Left renal pelvis (tissue), 4 donors: ENCODE measurements around the gene THSD7A. TPM values are rescaled to one million over a fixed set of nuclear protein-coding genes. Genes with fewer than 3 reads are reported as not detected.

Experiments
- DNase-seq, 4 donors: peaks; one replicate each; pipeline ENCODE4 v3.0.0-alpha.2; 2013; ENCODE audit warnings: low read depth in 4 of 4, low spot score in 3 of 4
- polyA plus RNA-seq, 4 donors: library from polyadenylated mRNA; unstranded; fragments of 120-200 nt; gene quantifications; one replicate each; pipeline ENCODE4 v1.2.1, GENCODE V29; 2013; ENCODE audit not compliant: insufficient read length in 4 of 4

THSD7A gene
- polyA plus RNA-seq, 4 donors, result 39.1 to 87.2 (median 72.8) TPM

DNA sequence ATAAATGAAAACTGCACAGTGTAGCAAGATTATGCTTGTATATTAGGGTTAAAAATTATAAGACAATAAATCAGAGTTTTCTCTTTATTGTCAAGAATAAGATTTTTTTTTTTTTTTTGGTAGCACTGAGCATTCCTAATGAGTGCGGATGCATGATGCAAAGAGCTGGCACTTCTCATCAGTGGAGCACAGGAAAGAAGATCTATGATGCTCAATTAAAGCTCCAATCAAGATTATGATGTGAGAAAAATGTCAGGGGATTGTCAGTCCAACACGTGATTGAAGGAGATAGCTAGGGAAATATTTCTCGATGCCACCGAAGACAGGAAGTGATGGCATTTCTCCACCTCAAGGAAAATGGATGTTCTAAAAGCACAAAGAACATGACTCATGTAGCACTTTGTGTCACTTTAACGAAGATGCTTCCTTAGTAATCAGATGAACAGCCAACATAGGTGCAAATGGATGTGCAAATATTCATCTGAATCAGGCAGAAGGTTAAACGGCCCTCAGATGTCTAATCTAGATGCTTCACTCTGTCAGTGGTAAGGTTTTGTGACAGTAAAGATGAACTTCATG lies 240.9 kb downstream of the THSD7A start:
- no peak for DNase-seq

DNA sequence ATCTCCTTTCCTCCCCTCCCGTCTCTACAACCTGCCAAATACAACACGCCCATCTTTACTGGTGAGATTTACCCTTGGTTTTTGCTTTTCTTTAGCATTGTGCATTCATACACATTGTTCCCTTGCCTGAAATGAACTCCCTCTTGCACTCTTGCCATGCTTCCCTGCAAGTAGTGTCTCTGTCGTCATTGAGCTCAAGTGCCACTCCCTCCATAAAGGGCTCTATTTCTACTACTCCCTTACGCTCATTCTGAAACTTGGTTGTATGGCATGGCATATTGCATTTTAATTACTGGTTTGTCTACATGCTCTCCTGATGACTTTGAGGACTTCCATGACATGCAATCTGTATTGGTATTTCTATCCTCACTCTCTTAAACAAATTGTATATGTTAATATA lies 242.7 kb downstream of the THSD7A start:
- DNase-seq, result no peak

DNA sequence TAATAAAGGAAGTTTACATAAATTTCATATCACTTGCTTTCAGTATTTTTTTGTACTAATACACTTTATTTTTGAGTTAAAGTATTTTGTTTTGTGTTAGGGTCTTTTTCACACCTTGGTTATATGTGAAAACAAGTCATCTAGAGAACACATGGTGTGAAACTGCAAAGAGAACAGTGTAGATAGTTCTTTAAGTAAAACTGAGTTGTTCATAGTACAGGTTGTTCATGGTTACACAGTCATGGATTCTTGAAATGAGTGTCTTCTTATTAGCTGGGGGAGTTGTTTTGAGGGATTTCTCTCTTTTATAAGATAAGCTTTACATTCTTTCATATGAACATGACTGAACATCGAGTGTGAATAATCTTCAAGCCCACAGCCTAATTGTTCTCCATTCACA lies 244.2 kb downstream of the THSD7A start:
- DNase-seq, result no peak

DNA sequence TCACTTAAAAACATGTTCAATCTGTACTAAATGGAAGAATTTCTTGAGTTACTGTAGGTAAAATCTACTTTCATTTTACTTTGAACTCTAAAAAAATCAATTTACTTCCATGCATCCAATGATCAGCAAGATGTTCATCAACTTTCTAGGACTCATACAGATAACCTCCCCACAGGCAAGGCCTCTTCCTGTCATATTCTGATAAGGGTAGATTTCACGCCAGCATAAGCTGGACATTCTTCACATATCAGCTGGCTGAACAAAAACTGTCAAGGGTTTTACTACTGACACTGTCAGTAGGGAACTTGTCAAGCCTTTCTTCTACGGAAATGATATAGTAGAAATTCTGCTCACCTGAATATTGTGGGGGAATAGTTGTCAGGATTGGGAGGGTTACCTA lies 244.9 kb downstream of the THSD7A start:
- DNase-seq, result no peak

DNA sequence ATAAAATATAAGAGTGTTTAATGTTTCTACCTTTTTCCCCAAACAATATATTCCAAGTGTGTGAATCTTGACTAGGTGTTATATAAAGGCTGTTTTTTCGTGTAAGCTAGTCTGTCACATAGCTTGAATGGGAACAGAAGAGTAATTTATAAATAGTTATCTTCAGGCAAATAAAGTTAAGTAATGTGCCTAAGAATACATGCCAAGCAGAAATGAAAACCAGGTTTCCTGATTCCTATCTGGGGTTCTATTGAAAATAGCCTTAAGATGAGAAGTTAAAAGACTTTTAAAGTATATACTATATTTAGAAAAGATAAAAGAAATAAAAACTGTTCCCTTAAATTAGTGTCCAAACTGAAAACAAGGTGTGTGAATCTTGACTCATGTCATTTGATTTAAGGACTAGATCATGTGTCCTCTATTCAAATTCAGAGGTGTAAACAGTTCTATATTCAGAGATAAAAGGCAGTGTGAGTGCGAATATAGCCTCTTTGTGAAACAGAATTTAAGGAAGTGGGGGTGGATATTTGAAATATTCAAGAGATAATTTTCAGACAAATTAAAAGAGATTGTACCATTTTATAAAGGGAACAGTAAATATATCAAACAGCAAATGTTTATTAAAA lies 247.5 kb downstream of the THSD7A start:
- no peak for DNase-seq

DNA sequence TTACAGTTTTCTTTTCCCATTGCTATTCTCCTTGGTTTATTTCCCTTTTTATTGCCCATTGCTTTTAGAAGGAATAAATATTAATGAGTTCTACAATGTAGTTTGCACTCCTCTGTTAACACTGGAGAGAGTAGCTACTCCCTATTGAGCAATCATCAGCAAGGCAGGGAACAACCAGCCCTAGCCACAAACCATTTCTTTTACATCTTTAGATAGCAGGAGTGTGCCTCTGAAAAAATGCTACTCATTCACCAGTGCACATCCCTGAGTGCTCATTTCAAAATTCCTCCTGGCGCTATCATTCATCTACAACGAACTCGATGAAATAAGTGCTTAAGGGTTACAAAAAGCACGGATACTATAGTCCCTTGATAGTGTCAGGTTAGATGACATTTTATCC lies 252.9 kb downstream of the THSD7A start:
- no peak for DNase-seq

DNA sequence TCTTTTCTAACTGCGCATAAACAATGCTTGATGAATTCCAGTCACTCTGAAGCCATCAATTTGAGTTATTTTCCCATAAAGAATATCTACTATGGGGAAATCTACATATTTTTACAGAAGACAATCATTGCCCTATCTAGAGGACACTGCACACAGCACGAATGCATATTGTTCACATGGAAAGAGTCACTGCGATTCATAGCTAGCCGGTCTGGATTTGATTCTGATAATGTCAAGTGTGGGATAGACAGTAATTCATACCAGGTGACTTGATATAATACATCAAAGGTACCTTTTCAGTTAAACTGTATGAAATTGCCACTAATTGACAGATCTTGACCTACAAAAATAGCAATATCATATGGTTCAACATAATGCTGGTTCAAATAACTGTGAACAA lies 255.7 kb downstream of the THSD7A start:
- DNase-seq, result no peak

DNA sequence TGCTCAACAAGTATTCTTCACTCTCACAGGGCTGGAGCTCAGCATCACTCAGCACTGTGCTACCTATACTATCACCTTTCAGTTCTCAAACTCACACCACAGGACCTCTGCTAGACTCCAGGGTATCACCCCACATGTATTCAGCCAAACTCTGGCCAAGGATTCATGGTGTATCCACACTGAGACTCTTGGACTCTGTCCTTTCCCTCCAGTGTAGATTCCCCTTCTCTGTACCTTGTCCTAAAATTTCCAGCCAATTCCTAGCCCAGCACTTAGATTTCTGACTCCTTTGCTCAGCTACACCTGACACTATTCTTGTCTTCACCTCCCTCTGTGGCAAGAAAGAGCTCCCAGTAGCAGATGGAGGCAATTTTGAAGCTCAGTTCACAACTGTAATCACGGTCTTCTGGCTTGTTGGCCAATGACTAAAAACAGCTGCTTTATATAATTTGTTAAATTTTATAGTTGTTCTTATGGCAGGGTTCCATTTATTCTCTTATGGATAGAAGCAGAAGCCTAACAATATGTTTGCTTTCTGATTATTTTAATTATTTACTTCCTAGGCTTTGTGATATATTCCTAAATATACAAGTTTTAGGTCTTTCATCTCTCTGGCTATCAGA lies 258.8 kb downstream of the THSD7A start:
- DNase-seq, result peak in 1 of 4 donors; percentile 16

DNA sequence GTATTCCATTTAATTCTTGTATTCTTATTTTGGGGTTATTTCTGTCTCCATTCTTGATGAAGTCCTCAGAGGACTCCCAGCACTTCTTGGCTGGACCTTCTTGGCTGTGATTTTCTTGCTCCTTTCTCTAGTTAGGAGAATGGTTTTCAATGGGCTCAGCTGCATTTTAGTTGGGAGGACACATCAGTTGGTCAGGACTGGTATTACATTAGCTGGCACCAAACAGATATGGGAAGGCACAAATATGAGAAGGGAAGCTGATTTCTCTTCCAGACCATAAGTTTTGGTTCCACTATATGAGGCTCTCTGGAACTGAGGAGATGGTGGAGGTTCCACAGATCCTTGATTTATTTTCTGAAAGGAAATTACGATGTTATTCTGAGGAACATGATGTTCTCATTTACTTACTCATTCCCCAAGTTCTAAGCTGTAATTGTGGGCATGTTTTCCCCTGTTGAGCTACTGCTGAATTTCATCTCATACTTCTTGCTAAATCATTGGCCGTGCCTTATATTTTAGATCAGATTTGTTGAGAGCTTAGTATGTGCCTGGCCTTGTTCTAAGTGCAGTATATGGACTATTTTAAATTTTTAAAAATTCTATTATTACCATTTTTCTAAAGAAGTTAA lies 261.0 kb downstream of the THSD7A start:
- no peak for DNase-seq

DNA sequence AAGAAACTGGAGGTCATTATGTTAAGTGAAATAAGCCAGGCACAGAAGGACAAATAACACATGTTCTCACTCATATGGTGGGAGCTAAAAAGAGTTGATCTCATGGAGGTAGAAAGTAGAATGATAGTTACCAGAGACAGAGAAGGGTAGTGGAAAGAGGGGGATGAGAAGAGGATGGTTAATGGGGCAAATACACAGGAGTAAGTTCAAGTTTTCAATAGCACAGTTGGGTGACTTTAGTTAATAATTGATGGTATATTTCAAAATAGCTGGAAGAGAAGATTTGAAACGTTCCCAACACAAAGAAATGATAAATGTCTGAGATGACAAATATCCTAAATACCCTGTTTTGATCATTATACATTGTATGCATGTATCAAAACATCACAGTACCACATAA lies 261.8 kb downstream of the THSD7A start:
- DNase-seq, result no peak

DNA sequence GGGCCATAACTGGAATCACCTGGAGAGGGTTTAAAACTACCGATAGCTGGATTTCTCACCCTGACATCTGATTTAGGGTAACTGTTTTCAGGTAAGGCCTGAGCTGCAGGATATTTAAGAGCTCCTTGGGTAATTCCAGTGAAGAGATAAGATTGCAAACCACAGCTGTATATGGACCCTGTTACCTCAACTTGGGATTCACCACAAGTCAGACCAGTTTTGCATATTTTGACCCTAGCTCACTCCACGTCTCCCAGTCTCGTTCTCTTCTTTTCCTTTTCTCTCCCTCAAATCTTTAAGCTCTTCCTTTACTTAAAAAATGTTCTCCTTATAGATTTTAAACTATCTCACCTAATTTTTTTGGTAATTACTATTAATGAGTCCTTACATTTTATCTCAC lies 264.4 kb downstream of the THSD7A start:
- no peak for DNase-seq

DNA sequence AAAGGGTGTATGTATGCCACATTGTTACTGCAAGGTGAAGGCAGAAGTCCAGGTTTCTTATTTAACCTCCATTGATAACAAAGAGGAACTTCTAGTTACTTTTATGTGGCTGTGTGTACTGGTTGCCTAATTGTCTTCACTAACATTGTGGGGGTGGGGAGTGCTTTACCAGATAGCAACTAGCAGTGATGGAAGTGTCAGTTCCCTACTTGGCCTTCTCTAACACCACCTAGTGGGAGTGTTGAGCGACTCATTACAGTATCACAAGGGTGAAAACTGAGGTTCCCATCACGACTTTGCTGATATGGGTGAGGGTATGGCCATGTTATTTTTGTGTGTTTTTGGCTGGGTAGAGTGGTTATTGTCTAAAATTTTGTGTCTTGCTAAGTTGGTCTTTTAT lies 274.4 kb downstream of the THSD7A start:
- no peak for DNase-seq

DNA sequence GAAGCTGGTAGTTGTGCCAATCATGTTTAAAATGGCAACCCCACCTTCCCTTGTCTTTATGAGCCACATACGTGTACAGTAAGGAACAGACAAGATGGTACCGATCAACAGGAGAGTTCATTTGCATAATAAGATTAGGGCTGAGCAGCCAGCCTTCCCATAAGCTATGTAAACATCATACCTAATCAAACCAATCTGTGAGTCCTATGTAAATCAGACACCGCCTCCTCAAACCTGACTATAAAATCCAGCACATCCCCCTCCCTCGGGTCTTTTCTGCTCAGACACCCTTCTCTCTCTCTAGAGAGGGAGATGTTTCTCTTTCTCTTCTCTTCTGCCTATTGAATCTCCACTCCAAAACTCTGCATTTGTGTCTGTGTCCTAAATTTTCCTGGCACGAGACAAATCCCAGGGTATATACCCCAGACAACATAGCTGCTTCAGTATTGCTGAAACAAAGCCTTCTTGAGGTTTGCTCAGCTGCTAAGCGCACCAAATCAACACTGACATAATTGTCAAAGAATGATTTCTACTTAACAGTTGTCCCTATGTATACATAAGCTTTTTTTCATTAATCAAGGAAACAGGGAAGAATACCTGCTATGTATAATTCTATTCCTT lies 279.2 kb downstream of the THSD7A start:
- no peak for DNase-seq

DNA sequence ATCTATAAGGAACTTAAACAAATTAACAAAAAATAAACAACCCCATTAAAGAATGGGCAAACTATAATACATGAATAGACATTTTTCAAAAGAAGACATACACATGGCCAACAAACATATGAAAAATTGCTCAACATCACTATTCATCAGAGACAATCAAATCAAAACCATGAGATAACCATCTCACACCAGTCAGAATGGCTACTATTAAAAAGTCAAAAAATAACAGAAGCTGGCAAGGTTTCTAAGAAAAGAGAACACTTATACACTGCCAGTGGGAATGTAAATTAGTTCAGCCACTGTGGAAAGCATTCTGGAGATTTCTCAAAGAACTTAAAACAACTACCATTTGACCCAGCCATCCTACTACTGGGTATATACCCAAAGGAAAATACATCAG lies 280.5 kb downstream of the THSD7A start:
- no peak for DNase-seq

DNA sequence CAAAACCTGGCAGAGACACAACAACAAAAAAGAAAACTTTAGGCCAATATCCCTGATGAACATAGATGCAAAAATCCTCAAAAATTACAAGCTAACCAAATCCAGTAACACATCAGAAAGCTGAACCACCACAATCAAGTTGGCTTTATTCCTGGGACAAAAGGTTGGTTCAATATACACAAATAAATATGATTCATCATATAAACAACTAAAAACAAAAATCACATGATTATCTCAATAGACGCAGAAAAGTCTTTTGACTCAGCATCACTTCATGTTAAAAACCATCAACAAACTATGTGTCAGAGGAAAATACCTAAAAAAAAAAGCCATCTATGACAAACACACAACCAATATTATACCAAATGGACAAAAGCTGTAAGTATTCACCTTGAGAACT lies 283.5 kb downstream of the THSD7A start:
- no peak for DNase-seq

DNA sequence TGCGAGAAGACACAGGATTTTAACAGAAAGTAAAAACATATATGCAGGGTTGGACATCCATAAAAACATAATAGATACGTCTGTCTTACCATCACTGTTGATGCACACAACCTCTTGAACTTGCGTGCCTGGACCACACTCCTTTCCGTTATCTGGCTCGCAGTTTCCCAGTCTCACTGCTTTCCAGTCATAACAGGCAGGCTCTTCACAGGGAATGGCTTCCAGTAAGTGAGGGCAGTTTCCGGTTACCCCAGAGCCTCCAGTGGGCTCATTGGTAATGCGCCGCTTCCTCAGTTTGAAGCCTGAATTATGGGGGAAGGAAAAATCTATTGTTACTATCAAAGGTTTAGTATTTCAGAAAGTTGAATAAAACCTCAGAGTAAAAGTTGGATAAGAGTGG lies 290.7 kb downstream of the THSD7A start:
- DNase-seq, result no peak

DNA sequence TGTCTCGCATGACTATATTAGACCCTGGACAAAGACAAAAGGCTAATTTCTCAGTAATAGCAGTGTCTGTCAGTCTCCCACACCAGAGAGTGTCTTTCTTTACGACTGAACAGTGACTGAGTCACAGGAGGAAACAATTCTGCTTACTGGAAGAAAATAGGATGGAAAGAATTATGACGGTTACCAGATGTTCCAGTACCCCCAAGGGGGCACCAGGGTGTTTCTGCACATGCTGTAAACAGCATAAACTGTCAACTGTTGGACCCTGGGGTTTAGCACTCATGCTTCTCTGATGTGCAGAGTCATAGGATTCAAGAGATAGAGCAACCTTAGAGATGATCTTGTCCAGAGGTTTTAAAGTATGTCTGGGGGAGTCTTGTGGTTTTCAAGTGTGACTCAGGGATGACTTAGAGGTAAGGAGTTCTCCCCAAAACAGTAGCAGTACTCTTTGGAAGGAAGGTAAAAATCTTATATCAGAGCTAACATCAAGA lies 291.7 kb downstream of the THSD7A start:
- no peak for DNase-seq

DNA sequence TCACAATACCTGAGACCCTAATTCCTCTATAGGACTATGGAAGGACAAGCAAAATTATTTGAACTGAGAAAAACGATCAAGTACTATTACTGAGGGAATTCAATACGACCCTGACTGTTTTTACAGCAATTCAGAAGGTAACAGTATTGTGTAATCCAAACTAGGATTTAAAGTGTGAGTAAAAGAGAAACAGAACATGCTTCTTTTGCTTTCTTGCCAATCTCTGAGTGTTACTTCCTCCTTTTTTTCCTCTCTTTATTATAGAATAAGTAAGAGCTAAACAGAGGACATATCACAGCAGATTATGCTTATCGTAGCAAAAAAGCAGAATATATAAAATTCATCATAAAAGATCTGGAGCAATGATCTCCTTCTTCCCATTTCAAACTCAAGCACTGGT lies 292.1 kb downstream of the THSD7A start:
- no peak for DNase-seq

DNA sequence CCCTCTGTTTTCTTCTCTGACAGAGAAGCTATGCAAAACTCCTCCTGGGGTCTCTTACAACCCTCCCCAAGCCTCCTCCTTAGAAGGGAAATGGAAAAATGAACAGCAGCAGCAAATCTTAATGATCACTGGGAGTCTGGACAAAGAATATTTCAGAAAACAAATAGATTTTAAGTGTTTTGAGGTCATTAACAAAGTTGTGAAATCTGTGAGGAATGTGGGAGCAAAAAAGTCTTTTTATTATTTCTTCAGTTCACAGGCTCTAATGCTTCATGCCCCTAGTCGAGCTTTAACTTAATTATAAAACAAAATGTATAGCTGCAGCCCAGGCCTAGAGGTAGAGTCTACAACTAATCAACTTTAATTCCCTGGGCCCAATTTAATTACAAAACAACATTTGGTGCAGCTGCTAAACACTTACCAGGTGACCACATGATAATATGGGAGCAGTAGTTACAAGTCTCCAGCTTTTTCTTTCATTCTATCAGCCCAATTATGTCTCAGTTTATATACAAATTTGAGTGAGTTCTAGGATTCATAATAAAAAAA lies 293.2 kb downstream of the THSD7A start:
- no peak for DNase-seq

DNA sequence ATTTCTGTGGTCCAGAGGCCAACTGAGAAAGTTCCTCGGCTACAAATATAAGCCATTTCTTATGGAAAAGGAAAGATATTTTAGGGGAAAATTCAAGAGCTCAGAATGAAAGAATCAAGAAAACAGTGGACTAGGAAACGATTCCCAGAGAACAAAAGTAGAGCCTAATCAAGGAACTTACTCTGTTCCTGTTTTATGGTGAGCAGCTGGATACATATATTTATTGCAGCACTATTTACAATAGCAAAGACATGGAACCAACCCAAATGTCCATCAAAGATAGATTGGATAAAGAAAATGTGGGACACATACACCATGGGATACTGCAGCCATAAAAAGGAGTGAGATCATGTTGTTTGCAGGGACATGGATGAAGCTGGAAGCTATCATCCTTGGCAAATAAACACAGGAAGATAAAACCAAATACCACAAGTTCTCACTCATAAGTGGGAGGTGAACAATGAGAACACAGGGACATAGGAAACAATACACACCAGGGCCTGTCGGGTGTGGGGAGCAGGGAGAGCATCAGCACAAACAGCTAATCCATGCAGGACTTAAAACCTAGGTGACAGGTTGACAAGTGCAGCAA lies 298.7 kb downstream of the THSD7A start:
- DNase-seq, result no peak

DNA sequence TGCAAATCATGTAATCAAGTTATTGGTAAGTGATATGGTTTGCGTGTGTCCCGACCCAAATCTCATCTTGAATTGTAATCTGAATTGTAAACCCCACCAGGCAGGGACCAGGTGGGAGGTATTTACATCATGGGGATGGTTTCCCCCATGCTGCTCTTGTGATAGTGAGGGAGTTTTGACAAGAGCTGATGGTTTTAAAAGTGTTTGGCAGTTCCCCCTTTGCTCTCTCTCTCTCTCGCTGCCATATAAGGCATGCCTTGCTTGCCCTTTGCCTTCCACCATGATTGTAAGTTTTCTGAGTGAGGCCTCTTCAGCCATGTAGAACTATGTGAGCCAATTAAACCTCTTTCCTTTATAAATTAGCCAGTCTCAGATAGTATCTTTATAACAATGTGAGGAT lies 302.6 kb downstream of the THSD7A start:
- DNase-seq, result no peak
